AG08395 (cell line): ENCODE results near the gene VPS72.
A peak's percentile ranks its signal among the peaks of the same experiment; 100 is the strongest.
"Not testable (repeated sequence)": the region's sequence is repeated elsewhere in the genome, so short reads cannot be mapped to it uniquely, and the experiment has no call there.

Experiments
- DNase-seq: peaks from one replicate; pipeline ENCODE4 v3.0.0; 2012; ENCODE audit warnings: mixed read lengths, low spot score

Gene VPS72, protein sequence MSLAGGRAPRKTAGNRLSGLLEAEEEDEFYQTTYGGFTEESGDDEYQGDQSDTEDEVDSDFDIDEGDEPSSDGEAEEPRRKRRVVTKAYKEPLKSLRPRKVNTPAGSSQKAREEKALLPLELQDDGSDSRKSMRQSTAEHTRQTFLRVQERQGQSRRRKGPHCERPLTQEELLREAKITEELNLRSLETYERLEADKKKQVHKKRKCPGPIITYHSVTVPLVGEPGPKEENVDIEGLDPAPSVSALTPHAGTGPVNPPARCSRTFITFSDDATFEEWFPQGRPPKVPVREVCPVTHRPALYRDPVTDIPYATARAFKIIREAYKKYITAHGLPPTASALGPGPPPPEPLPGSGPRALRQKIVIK

DNA sequence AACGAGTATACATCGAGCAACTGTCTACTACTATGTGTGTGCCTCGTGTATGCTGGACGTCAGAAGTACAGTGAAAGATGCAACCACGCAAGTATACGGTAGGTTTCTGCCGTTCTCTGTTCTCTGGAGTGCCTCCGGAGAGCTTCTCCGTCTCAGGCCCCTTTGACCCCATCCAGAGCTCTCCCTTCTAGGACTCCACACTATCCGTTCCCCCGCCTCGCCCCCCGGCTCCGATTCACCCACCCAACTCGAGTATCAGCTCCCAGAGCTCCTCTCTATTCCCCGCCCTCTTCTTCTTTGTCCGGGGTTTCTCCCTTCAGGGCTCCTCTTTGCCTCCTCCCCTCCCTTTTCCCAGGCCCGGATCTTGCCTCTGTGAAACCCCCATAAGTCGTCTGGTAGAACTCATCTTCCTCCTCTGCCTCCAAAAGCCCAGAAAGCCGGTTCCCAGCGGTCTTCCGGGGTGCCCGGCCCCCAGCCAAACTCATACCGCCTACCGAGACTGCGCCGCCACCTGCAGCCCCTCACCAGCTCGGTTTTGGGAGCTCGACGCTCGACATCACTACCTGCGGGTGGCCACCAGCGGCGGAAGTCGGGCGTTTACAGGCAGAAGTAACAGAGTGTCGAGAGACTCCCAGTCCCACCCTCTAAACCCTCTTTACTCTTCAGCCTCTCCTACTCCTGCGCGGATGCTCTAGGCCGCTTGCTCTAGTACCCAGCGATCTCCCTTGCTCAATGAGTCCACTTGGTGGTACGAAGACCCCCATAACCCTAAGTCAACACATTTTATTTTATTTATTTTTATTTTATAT, at the start of gene VPS72:
TSS of gene VPS72 (minus strand) at position 561 of the 809 bp plus-strand sequence. CDS start at position 485, 76 bp downstream.
- peak; percentile 91 for DNase-seq

DNA sequence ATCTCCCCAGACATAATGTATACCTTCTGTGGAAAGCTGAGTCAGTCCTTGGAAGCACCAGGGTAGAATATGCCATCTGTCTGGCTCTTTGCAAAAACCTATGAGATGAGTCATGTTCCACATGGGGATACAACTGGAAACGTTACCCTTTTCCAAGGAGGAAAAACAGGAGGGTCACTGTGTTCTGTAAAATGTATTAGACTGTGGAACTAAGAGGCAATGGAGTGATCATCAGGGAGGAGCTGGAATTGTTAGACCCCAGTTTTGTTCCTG, 48.4 kb upstream of the VPS72 start:
- peak; percentile 94 for DNase-seq

- no peak for DNase-seq
Observed at GRCh38 chr1:151237678-151238466, 47.9 kb upstream of the VPS72 start.

- no peak for DNase-seq
Observed at GRCh38 chr1:151235235-151235634, 45.2 kb upstream of the VPS72 start.

DNA sequence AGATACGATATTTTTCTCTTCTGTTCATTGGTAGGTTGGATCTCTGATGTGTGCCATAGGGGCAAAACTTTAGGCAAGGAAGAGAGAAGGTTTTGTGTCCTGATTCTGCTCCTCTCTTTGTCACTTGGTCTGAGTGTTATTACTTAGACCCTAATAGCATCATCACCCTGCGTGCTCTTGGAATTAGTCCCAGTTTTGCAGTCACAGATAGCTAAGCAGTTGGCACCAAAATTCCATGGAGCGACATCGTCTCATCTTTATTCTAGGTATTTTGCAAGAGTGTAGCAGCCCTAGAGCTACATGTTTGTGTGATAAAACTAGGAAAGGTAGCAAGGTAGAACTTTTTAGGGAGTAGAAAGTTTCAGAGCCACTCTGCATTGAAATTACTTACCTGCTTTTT, 32.1 kb upstream of the VPS72 start:
- DNase-seq = peak; percentile 20

DNA sequence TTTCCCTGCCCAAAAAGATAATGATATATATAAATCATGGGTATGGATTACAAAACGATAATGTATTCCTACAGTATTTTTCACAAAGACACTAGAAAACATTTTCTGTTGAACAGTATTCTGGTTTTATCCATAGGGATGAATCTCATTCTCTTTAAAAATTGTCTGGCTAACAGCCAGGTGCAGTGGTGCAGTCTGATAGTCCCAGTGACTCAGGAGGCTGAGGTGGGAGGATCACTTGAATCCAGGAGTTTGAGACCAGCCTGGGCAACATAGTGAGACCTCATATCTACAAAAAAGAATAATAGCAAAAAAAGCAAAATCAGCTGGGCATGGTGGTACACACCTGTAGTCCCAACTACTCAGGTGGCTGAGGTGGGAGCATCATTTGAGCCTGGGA, 31.6 kb upstream of the VPS72 start:
- no peak for DNase-seq

GRCh38 chr1:151213560-151213959, 23.6 kb upstream of the VPS72 start:
- no peak for DNase-seq

DNA sequence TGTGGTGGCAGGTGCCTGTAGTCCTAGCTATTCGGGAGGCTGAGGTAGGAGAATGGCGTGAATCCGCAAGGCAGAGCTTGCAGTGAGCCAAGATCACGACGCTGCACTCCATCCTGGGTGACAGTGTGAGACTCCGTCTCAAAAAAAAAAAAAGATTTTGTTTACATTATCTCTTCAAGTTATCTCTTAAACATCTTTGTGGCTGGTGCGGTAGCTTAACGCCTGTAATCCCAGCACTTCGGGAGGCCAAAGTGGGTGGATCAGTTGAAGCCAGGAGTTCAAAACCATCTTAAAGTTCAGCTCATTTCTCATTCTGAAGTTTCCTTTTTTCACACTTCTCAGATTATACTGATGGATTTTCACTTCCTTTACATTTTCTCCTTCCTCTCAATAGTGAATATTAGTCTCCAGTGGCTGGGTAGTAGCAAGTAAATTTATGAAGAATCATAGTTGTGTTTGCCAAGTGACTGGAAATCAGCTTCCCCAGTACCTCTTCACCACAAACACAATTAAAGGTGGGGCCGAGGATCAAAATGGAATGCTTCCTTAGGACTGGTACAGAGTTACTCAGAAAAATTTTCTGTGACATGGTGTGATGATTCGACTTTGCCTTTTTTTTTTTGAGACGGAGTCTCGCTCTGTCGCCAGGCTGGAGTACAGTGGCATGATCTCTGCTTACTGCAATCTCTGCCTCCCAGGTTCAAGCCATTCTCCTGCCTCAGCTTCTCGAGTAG, 22.1 kb upstream of the VPS72 start:
- no peak for DNase-seq

- DNase-seq = peak; percentile 48
Observed at GRCh38 chr1:151210830-151211229, 20.8 kb upstream of the VPS72 start.

GRCh38 chr1:151205381-151205965, 15.5 kb upstream of the VPS72 start:
- DNase-seq = not testable (repeated sequence)

DNA sequence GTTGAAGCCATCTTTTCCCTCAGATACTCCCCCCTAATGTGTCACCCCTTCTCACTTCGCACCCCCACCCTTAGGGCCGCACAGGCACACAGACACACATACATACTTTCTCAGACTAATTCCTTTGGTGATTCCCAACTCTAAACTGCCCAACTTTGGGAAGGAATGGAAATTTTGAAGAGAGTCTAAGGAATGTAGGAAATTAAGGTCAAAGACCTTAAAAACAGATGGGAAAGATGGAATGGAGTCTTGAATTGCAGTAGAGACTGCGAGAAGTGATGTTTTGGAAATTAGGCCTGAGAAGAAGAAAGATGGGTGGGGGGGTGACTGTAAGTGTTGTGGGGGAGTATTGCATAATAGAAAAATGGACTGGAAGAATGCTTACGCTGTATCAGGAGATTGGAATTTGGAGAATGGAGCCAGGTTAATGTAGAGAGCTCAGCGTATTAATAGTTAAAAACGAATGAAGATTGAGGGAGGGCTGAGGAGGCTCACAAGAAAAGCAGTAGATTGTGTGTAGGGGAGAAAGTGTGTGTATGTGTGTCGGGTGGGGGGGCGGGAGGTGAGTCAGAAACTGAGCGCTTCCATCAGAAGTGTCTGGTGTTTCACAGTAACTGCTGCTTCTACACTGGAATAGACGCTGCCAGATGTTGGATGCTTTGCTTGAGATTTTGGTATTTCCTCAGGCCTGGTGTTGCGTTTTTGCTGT, 10.0 kb upstream of the VPS72 start:
- peak; percentile 82 for DNase-seq

DNA sequence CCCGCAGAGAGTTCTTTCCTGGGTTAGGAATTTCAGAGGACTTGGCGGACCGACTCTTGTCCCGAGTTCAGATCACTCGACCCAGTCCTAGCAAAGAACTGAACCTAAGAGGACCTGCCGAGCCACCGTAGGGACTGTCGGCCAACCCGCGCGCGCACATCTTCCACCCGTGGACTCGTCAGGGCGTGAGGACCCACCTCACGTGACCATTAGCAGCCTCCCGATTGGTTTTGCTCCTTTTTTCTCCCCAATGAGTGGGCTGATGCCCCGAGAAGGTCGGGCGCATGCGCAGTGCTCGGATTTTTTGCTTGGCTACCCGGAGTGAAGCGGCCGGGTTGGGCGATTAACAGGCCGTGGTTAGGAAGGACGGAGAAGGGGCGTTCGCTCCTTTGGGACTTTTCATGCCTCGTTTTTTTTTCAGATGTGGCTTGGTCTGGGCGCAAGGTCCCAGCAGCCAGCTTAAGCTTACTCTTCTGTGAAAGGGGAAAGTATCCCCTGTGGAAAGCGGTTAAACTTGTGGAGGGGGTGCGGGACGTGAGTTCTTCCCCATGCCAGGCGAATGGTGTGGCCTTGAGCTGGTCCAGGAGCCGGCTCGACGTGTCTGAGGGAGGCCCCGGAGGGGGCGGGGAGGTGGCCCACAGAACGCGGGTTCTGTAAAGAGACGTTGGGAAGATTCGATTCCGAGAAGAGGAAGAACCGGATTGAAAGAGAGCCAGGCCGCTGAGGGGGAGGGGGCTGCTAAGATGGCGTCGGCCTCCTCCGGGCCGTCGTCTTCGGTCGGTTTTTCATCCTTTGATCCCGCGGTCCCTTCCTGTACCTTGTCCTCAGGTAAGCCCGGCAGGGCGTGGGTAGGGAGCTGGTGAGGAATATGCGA, 8.5 kb upstream of the VPS72 start, which contains the start of gene PIP5K1A:
TSS of gene PIP5K1A (plus strand) at position 299 of the 874 bp plus-strand sequence. CDS start at position 744, 445 bp downstream.
- DNase-seq = peak; percentile 99

DNA sequence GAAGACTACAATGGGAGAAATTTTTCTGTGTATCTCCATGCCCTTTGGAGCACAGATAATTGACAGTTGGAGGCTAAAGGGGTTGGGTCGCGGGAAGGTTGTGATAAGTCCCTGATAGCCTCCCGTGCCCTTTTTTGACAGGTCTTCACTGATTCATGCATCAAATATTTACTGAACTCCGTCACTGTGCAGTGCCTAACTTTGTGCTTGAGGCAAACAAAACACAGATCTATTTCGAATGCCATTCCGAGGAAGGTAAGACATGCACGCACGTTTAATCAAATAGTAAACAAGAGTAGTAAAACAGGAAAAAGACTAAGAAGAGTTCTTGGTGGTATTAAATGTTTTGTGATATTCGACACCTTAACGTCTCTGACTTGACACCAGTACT, 7.9 kb upstream of the VPS72 start:
- no peak for DNase-seq

- DNase-seq = peak; percentile 61
Observed at GRCh38 chr1:151196292-151196800, 6.3 kb upstream of the VPS72 start.

DNA sequence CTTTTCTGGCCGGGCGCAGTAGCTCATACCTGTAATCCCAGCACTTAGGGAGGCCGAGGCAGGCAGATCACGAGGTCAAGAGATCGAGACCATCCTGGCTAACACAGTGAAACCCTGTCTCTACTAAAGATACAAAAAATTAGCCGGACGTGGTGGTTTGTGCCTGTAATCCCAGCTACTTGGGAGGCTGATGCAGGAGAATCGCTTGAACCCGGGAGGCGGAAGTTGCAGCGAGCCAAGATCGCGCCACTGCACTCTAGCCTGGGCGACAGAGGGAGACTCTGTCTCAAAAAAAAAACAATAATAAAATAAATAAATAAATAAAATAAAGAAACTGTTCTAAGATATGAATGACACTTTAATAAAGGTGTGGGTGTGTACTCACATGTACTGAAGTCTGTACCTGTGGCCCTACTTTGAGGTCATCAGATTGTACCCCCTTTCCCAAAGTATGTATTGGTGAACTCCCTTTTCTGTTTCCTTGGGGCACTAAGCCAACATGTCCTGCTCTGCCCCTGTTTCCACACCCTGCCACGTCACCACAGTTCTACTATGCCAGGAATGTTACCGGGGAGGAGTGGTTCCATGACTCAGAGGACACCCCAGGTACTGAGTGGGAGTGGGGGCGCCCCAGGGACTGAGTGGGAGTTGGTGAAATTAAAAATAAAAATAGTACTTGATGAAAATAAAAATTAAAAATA, 5.0 kb upstream of the VPS72 start:
- DNase-seq = peak; percentile 88

DNA sequence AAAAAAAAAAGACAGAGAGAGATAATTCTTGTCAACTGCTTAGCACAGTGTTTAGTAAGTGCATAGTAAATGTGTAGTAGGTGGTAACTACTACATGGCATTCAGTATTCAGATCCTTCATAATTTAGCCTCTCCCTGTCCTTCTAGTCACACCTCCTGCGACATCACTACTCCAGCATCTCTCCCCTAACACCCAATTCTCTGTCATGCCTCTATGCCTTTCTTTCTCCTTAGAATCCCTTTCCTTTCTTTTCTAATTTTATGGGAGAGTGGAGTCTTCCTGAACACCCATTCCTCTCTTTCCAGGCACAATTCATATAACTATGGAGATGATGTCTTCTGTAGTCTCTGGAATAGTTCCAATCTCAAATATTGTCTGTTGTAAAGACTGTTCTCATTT, 3.9 kb upstream of the VPS72 start:
- no peak for DNase-seq

DNA sequence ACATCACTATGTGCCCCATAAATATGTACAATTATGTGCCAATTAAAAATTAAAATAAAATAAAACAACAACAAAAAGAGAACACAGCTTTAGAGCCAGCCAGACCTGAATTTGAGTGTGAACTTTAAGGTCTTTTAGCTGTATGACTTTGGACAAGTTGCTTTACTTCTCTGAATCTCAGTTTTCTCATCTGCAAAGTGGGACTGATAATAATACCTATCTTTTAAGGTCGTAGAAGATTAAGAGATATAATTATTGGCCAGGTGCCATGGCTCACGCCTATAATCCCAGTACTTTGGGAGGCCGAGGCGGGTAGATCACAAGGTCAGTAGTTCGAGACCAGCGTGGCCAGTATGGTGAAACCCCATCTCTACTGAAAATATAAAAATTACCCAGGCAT, 3.3 kb upstream of the VPS72 start:
- DNase-seq = no peak

DNA sequence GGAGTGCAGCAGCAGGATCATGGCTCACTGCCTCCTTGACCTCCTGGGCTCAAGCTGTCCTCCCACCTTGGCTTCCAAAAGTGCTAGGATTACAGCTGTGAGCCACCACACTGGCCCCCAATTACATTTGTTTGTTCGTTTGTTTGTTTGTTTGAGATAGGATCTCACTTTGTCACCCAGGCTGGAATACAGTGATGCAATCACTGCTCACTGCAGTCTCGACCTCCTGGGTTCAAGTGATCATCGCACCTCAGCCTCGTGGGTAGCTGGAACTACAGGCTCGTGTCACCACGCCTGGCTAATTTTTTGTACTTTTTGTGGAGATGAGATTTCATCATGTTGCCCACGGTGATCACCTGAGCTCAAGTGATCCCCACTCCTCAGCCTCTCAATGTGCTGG, 2.0 kb upstream of the VPS72 start:
- no peak for DNase-seq

DNA sequence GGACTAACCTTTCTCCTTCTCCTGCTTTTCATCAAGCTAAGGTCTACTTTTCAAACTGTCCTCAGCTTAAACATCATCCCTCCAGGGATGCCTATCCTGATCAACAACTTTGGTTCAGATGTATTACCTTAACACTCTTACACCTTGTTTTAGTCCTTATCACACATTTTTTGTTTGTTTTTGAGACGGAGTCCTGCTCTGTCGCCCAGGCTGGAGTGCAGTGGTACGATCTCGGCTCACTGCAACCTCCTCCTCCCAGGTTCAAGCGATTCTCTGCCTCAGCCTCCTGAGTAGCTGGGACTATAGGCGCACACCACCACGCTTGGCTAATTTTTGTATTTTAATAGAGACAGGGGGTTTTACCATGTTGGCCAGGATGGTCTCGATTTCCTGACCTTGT, 1.3 kb downstream of the VPS72 start:
- DNase-seq = not testable (repeated sequence)
